Measurements from ENCODE around the gene NHEJ1. TPM values are rescaled to one million over a fixed set of nuclear protein-coding genes. Genes with fewer than 3 reads are reported as not detected.

The NHEJ1 gene
- total and polyA plus RNA-seq, 2 of the 13 experiments (the other 11 are each of a cell fraction or from before 2014, with no cell fraction given): 30.0 to 30.7 TPM

DNA sequence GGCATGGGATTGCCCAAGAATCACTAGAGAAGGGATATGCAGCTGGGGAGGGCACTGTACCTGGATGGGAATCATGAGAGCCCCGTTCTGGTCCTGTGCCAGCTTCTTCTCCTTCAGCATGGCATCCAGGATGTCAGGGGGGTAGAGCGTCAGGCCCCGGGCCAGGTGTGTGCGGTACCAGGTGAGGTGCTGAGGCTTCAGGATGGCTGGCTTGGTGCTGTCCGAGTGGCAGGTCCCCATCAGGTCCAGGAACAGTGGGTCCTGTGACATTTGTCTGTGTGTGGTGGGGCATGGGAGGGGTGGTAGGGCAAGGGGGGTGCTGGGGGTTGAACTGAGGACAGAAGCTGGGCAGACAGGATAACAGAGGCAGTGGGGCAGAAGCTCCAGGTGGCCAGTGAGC lies 132.5 kb downstream of the NHEJ1 start:
- no TSS peak for BruUV-seq (replicated peaks)
- peaks cover 17% of the 10 kb centered on the region; the same call in 1 of the 2 replicates for H4K20me1 ChIP-seq (ENCODE audit: insufficient read depth, low read length)
- intact Hi-C loops (cut with micrococcal nuclease; ENCODE audit: unreplicated experiment): loop anchor here (2.0 kb wide), 1 partner anchor 25 kb away; no protein-coding TSS in a partner anchor
- no peak overlapping the region for H2AFZ ChIP-seq (ENCODE audit: low read length)
- no peaks in the 10 kb centered on the region for H3K79me2 ChIP-seq (ENCODE audit: insufficient read depth, low read length)
- in situ Hi-C loops (cut with HindIII; ENCODE audit: extremely low pct_ligation_motif_present, low pct_unique_long_range_greater_than_20kb): no loop called here
- DNase-seq (ENCODE audit: low spot score) (no peak), FAIRE-seq (no peak), ATAC-seq (no peak)
- H3K4me2 ChIP-seq (ENCODE audit: low read depth, low read length): no peak overlapping the region
- 38% methylated on average over 5 of the region's 5 CpGs for WGBS (ENCODE audit: low lambda C conversion rate)
- POLR2A ChIA-PET: no interaction called here
- no peaks in the 10 kb centered on the region for H3K4me1 ChIP-seq (ENCODE audit: insufficient read depth, low read length)
- no peak overlapping the region for H3K4me3 ChIP-seq (replicated peaks in 1 of 3; ENCODE audit: insufficient read depth in 1 of 3, low read depth in 2 of 3, low read length in 3 of 3)
- H3K36me3 ChIP-seq (replicated peaks in 1 of 2; ENCODE audit: control insufficient read depth in 1 of 2, insufficient read depth in 2 of 2, low read length in 2 of 2): no peaks in the 10 kb centered on the region
- CTCF ChIA-PET (ENCODE audit: low intra/inter-chr PET ratio, low total read pairs): interaction anchor here (1.2 kb wide), 1 partner anchor 127 kb away, joined by 4 read pairs; no protein-coding TSS in a partner anchor
- TF ChIP-seq SOX6 (IDR thresholded peaks at IDR 0.05) (no peak), SOX6 (CRISPR knock-in tag; IDR thresholded peaks at IDR 0.05) (no peak), NCOA5 (CRISPR knock-in tag; IDR thresholded peaks at IDR 0.05) (no peak)
- TF ChIP-seq, protein P1, sequence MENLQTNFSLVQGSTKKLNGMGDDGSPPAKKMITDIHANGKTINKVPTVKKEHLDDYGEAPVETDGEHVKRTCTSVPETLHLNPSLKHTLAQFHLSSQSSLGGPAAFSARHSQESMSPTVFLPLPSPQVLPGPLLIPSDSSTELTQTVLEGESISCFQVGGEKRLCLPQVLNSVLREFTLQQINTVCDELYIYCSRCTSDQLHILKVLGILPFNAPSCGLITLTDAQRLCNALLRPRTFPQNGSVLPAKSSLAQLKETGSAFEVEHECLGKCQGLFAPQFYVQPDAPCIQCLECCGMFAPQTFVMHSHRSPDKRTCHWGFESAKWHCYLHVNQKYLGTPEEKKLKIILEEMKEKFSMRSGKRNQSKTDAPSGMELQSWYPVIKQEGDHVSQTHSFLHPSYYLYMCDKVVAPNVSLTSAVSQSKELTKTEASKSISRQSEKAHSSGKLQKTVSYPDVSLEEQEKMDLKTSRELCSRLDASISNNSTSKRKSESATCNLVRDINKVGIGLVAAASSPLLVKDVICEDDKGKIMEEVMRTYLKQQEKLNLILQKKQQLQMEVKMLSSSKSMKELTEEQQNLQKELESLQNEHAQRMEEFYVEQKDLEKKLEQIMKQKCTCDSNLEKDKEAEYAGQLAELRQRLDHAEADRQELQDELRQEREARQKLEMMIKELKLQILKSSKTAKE (CRISPR knock-in tag; IDR thresholded peaks at IDR 0.05; ENCODE audit: borderline replicate concordance): no peak
- H3K9ac ChIP-seq (ENCODE audit: insufficient read depth, low read depth, low read length): no peak overlapping the region
- no peak overlapping the region for H3K27ac ChIP-seq (ENCODE audit: extremely low read length, insufficient read depth, low read length)
- no peaks in the 10 kb centered on the region for H3K9me3 ChIP-seq (ENCODE audit: low read length)
- peaks cover 25 to 93% of the 10 kb centered on the region in 2 experiments for H3K27me3 ChIP-seq (ENCODE audit: control insufficient read depth in 1 of 2, insufficient read depth in 2 of 2, low read length in 2 of 2)

- ChIA-PET CTCF (ENCODE audit: low intra/inter-chr PET ratio, low total read pairs) (interaction anchor here (1.2 kb wide), 1 partner anchor 127 kb away, joined by 4 read pairs; no protein-coding TSS in a partner anchor), POLR2A (no interaction called here)
- Histone ChIP-seq H2AFZ (ENCODE audit: low read length) (no peak overlapping the region), H3K27ac (ENCODE audit: extremely low read length, insufficient read depth, low read length) (no peak overlapping the region), H4K20me1 (ENCODE audit: insufficient read depth, low read length) (peaks cover 17% of the 10 kb centered on the region; the same call in 1 of the 2 replicates), H3K79me2 (ENCODE audit: insufficient read depth, low read length) (no peaks in the 10 kb centered on the region), H3K9ac (ENCODE audit: insufficient read depth, low read depth, low read length) (no peak overlapping the region), H3K9me3 (ENCODE audit: low read length) (no peaks in the 10 kb centered on the region), H3K36me3 (replicated peaks in 1 of 2; ENCODE audit: control insufficient read depth in 1 of 2, insufficient read depth in 2 of 2, low read length in 2 of 2) (no peaks in the 10 kb centered on the region), H3K4me2 (ENCODE audit: low read depth, low read length) (no peak overlapping the region), H3K4me3 (replicated peaks in 1 of 3; ENCODE audit: insufficient read depth in 1 of 3, low read depth in 2 of 3, low read length in 3 of 3) (no peak overlapping the region), H3K27me3 (ENCODE audit: control insufficient read depth in 1 of 2, insufficient read depth in 2 of 2, low read length in 2 of 2) (peaks cover 27 to 95% of the 10 kb centered on the region in 2 experiments), H3K4me1 (ENCODE audit: insufficient read depth, low read length) (no peaks in the 10 kb centered on the region)
- intact Hi-C loops (cut with micrococcal nuclease; ENCODE audit: unreplicated experiment): loop anchor here (2.0 kb wide), 1 partner anchor 25 kb away; no protein-coding TSS in a partner anchor
- in situ Hi-C loops (cut with HindIII; ENCODE audit: extremely low pct_ligation_motif_present, low pct_unique_long_range_greater_than_20kb): no loop called here
- FAIRE-seq (no peak), ATAC-seq (no peak), DNase-seq (ENCODE audit: low spot score) (no peak)
- WGBS (ENCODE audit: low lambda C conversion rate): 22% methylated on average over 16 of the region's 22 CpGs
- no TSS peak for BruUV-seq (replicated peaks)
- TF ChIP-seq ZNF781 (CRISPR knock-in tag; IDR thresholded peaks at IDR 0.05; ENCODE audit: borderline replicate concordance, not compliant biosample characterization): no peak
- no peak for TF ChIP-seq ZNF383 (CRISPR knock-in tag; IDR thresholded peaks at IDR 0.05; ENCODE audit: borderline replicate concordance)
- no peak for TF ChIP-seq SPEN (CRISPR knock-in tag; IDR thresholded peaks at IDR 0.05; ENCODE audit: low read depth)
- no peak for TF ChIP-seq AGO2 (optimal IDR thresholded peaks at IDR 0.05; ENCODE audit: low read depth, low read length)
- no peak for TF ChIP-seq HOMEZ (CRISPR knock-in tag; IDR thresholded peaks at IDR 0.05; ENCODE audit: low read depth)
- TF ChIP-seq NR0B2 (CRISPR knock-in tag; IDR thresholded peaks at IDR 0.05): no peak
- TF ChIP-seq ZNF510 (CRISPR knock-in tag; IDR thresholded peaks at IDR 0.05; ENCODE audit: low read depth): no peak
- TF ChIP-seq ZNF143 (CRISPR knock-in tag; IDR thresholded peaks at IDR 0.05): no peak
- TF ChIP-seq, protein P2, sequence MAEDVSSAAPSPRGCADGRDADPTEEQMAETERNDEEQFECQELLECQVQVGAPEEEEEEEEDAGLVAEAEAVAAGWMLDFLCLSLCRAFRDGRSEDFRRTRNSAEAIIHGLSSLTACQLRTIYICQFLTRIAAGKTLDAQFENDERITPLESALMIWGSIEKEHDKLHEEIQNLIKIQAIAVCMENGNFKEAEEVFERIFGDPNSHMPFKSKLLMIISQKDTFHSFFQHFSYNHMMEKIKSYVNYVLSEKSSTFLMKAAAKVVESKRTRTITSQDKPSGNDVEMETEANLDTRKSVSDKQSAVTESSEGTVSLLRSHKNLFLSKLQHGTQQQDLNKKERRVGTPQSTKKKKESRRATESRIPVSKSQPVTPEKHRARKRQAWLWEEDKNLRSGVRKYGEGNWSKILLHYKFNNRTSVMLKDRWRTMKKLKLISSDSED (CRISPR knock-in tag; IDR thresholded peaks at IDR 0.05): no peak
Observed at GRCh38 chr2:219027511-219028055, 133.0 kb downstream of the NHEJ1 start.

Measured in HepG2 (cell line).